GM23338 (cell line): ENCODE results near the gene NAA10. TPM values are rescaled to one million over a fixed set of nuclear protein-coding genes. Genes with fewer than 3 reads are reported as not detected.

Experiments
- ATAC-seq: fragments of 200-7000 bp; cut with Tn5 transposase; 3 replicates; pipeline ENCODE4 v1.9.1; 2020
- DNase-seq: peaks from one replicate; pipeline ENCODE4 v3.0.0-alpha.2; 2015; ENCODE audit warnings: low spot score
- H2AFZ ChIP-seq: fragments of 200-600 bp; sonication (generic); 2 replicates; pipeline ENCODE4 v1.8.0; 2016; ENCODE audit warnings: antibody characterized with exemption, mild to moderate bottlenecking, moderate library complexity
- H3F3A ChIP-seq: fragments of 200-600 bp; sonication (generic); replicated peaks from 2 replicates; pipeline ENCODE4 v1.8.0; 2017; ENCODE audit warnings: antibody characterized with exemption, mixed run types, low read depth
- H3K27ac ChIP-seq: fragments of 200-600 bp; sonication (generic); 2 replicates; pipeline ENCODE4 v1.6.1; 2016; ENCODE audit warnings: low read depth
- H3K27me3 ChIP-seq: fragments of 200-600 bp; sonication (generic); 2 replicates; pipeline ENCODE4 v1.8.0; 2016; ENCODE audit warnings: mild to moderate bottlenecking, mixed run types, moderate library complexity; ENCODE audit not compliant: insufficient read depth
- H3K36me3 ChIP-seq: fragments of 200-600 bp; sonication (generic); 2 replicates; pipeline ENCODE4 v1.8.0; 2016; ENCODE audit warnings: mild to moderate bottlenecking; ENCODE audit not compliant: insufficient read depth
- H3K4me1 ChIP-seq: fragments of 200-600 bp; sonication (generic); 2 replicates; pipeline ENCODE4 v1.8.0; 2016; ENCODE audit warnings: mild to moderate bottlenecking, moderate library complexity; ENCODE audit not compliant: insufficient read depth
- H3K4me2 ChIP-seq: fragments of 200-600 bp; sonication (generic); 2 replicates; pipeline ENCODE4 v1.7.1; 2017; ENCODE audit warnings: mixed run types
- H3K4me3 ChIP-seq: fragments of 200-600 bp; sonication (generic); 2 replicates; pipeline ENCODE4 v1.6.1; 2016; ENCODE audit warnings: mixed run types
- H3K79me2 ChIP-seq: fragments of 200-600 bp; sonication (generic); replicated peaks from 2 replicates; pipeline ENCODE4 v1.8.0; 2017; ENCODE audit warnings: mild to moderate bottlenecking; ENCODE audit not compliant: insufficient read depth
- H3K9me2 ChIP-seq: fragments of 200-600 bp; sonication (generic); 2 replicates; pipeline ENCODE4 v1.8.0; 2017; ENCODE audit not compliant: insufficient read depth
- H4K20me1 ChIP-seq: fragments of 200-600 bp; sonication (generic); replicated peaks from 2 replicates; pipeline ENCODE4 v1.8.0; 2017; ENCODE audit warnings: mild to moderate bottlenecking; ENCODE audit not compliant: insufficient read depth
- H3K27ac Mint-ChIP-seq: 2 replicates; pipeline ENCODE4 v1.8.0; 2020; ENCODE audit warnings: inconsistent platforms, mild to moderate bottlenecking, moderate library complexity, mixed read lengths
- H3K27me3 Mint-ChIP-seq: 3 replicates; pipeline ENCODE4 v1.8.0; 2022; ENCODE audit warnings: low read depth, mild to moderate bottlenecking, moderate library complexity, mixed read lengths, inconsistent platforms; ENCODE audit not compliant: insufficient read depth, poor library complexity
- H3K36me3 Mint-ChIP-seq: 3 replicates; pipeline ENCODE4 v1.8.0; 2021; ENCODE audit warnings: low read depth, mild to moderate bottlenecking, inconsistent platforms, moderate library complexity, mixed read lengths
- H3K4me1 Mint-ChIP-seq: 3 replicates; pipeline ENCODE4 v1.8.0; 2020; ENCODE audit warnings: mild to moderate bottlenecking, inconsistent platforms, mixed read lengths
- H3K4me3 Mint-ChIP-seq: 3 replicates; pipeline ENCODE4 v1.8.0; 2021; ENCODE audit warnings: moderate library complexity, mild to moderate bottlenecking, inconsistent platforms, mixed read lengths
- H3K9me3 Mint-ChIP-seq: 3 replicates; pipeline ENCODE4 v1.8.0; 2020; ENCODE audit warnings: moderate library complexity, mild to moderate bottlenecking, inconsistent platforms, mixed read lengths
- STAT1 ChIP-seq: IDR thresholded peaks from one replicate; pipeline ENCODE4 v1.6.1; 2016; ENCODE audit warnings: antibody characterized with exemption; ENCODE audit not compliant: unreplicated experiment
- ZNF114 ChIP-seq: fragments of 250-450 bp; sonication (Bioruptor Pico); IDR thresholded peaks from 2 replicates; pipeline ENCODE4 v1.5.0; 2020; ENCODE audit warnings: mild to moderate bottlenecking, moderate library complexity
- polyA plus RNA-seq: library from polyadenylated mRNA; unstranded; fragments of >200 nt; fragmentation: Nextera tagmentation; extraction: Ambion mirVana; gene quantifications from 2 replicates; pipeline ENCODE4 v1.2.1, GENCODE V29; 2016
- total RNA-seq: library from RNA; depleted of rRNA; stranded (reverse); fragments of >200 nt; shearing (Covaris generic); gene quantifications from 2 replicates; pipeline ENCODE4 v1.2.3, GENCODE V29; 2014
- TF ChIP-seq, protein P1 (sequence below), 2 experiments: fragments of 200-600 bp in 1 of 2; sonication (generic) in 1 of 2; conservative IDR thresholded peaks; 2 replicates each; pipeline versions ENCODE4 v1.5.1 to v1.6.1; 2016 to 2017; ENCODE audit warnings: antibody characterized with exemption in 2 of 2, low read depth in 2 of 2, mild to moderate bottlenecking in 2 of 2, moderate library complexity in 1 of 2
- TF ChIP-seq, protein P2 (sequence below): IDR thresholded peaks from one replicate; pipeline ENCODE4 v1.6.1; 2018; ENCODE audit warnings: antibody characterized with exemption; ENCODE audit not compliant: unreplicated experiment

NAA10 gene
- total and polyA plus RNA-seq, 2 experiments from 2014 or later, result 136 to 145 TPM

DNA sequence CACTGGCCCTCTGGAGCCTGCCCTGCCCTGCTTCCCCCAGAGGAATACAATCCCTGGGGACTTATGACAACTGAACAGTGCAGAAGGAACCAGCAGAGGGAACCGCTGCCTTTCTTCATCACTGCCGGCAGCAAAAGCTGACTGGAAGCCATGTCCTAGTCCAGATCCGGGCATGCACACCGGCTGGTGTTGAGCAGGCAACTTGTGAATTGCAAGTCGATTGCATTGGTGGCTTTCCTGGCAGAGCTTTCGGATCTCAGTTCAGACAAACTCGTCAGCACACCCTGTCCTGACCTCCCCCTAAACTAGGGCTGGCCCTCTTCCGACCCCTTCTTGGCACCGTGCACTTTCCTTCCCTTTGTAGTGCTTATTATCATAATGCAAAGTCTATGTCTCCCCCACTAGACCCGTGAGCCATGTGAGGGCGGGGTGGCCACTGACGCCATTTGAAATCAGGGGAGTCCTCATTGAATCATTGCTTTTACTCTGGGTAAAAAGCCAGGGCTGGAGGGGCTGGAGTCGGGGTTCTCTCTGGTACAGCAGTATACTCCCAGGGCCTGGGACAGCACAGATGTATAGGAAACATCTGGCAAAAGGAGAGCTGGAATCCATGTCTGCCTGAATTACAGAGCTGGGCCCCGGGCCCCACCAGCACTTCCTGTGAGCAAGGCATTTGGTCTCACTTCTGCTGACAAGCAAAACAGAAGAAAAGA is 10.5 kb downstream of the NAA10 start:
- Histone ChIP-seq H3K36me3 (no peaks in the 10 kb centered on the region), H3K79me2 (no peaks in the 10 kb centered on the region), H3K27ac (no peak overlapping the region), H3K4me2 (0 out of 2 replicates have a peak overlapping the region, but pooled peaks have one; percentile 83), H4K20me1 (no peaks in the 10 kb centered on the region), H3F3A (0 out of 2 replicates have a peak, but pooled peaks cover 4% of the 10 kb centered on the region), H3K4me3 (no peak overlapping the region), H3K9me2 (no peaks in the 10 kb centered on the region), H3K4me1 (peaks cover 10% of the 10 kb centered on the region; the same call in 1 of the 2 replicates), H3K27me3 (no peaks in the 10 kb centered on the region), H2AFZ (no peak overlapping the region)
- Mint-ChIP-seq H3K4me1 (peaks cover 26% of the 10 kb centered on the region), H3K9me3 (no peaks in the 10 kb centered on the region; the same call in 2 of the 3 replicates), H3K4me3 (peak overlapping the region; percentile 89; the same call in 2 of the 3 replicates), H3K27me3 (peaks cover 10% of the 10 kb centered on the region), H3K27ac (no peak overlapping the region), H3K36me3 (peaks cover 3% of the 10 kb centered on the region; the same call in 1 of the 3 replicates)
- peak; percentile 41 for DNase-seq
- no peak for TF ChIP-seq STAT1
- TF ChIP-seq, protein P1, sequence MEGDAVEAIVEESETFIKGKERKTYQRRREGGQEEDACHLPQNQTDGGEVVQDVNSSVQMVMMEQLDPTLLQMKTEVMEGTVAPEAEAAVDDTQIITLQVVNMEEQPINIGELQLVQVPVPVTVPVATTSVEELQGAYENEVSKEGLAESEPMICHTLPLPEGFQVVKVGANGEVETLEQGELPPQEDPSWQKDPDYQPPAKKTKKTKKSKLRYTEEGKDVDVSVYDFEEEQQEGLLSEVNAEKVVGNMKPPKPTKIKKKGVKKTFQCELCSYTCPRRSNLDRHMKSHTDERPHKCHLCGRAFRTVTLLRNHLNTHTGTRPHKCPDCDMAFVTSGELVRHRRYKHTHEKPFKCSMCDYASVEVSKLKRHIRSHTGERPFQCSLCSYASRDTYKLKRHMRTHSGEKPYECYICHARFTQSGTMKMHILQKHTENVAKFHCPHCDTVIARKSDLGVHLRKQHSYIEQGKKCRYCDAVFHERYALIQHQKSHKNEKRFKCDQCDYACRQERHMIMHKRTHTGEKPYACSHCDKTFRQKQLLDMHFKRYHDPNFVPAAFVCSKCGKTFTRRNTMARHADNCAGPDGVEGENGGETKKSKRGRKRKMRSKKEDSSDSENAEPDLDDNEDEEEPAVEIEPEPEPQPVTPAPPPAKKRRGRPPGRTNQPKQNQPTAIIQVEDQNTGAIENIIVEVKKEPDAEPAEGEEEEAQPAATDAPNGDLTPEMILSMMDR (conservative IDR thresholded peaks at IDR 0.05; ENCODE audit: low read depth in 2 of 2), result peak; percentile 28 to 49
- TF ChIP-seq, protein P2, sequence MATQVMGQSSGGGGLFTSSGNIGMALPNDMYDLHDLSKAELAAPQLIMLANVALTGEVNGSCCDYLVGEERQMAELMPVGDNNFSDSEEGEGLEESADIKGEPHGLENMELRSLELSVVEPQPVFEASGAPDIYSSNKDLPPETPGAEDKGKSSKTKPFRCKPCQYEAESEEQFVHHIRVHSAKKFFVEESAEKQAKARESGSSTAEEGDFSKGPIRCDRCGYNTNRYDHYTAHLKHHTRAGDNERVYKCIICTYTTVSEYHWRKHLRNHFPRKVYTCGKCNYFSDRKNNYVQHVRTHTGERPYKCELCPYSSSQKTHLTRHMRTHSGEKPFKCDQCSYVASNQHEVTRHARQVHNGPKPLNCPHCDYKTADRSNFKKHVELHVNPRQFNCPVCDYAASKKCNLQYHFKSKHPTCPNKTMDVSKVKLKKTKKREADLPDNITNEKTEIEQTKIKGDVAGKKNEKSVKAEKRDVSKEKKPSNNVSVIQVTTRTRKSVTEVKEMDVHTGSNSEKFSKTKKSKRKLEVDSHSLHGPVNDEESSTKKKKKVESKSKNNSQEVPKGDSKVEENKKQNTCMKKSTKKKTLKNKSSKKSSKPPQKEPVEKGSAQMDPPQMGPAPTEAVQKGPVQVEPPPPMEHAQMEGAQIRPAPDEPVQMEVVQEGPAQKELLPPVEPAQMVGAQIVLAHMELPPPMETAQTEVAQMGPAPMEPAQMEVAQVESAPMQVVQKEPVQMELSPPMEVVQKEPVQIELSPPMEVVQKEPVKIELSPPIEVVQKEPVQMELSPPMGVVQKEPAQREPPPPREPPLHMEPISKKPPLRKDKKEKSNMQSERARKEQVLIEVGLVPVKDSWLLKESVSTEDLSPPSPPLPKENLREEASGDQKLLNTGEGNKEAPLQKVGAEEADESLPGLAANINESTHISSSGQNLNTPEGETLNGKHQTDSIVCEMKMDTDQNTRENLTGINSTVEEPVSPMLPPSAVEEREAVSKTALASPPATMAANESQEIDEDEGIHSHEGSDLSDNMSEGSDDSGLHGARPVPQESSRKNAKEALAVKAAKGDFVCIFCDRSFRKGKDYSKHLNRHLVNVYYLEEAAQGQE, result no peak
- no peak for ATAC-seq

DNA sequence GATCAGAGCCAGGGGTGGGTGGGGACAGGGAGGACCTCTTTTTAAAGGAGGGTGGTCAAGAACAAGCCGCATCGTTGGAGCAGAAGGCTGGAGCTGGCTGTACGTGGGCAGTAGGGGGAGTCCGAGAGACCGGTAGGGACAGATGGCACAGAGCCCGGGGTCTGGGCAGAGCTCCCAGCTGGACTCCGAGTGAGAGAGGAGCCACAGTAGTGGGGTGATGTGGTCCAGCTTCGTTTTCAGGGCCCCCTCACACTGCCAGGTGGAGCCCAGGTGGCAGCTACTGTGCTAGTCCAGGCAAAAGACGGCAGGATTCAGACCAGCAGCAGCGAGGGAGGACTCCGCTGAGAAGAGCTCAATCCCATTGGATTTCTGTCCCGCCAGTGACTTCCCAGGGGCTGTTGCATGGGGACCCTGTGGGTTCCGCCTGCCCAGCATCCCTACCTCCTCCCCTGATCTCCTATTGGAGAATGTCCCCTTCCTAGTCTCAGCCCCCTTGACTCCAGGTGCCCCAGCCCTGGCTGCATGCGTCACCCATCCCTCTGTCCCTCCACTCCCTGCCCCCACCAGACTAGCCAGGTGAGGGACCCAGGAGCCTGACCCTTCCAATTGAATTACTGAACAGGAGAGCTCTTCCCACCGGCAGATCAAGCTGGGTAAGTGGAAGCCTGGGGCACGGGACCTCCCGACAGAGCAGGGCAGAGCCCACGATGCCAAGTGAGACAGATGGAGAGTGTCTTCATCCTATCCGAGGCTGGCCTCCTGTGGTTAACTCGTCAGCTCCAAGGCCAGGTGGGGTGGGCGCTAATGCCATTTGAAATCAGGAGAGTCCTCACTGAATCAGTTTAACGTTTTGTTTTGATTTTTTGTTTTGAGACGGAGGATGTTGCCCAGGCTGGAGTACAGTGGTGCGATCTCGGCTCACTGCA is 11.6 kb downstream of the NAA10 start:
- H3K4me2 ChIP-seq, result no peak overlapping the region
- H3K4me3 Mint-ChIP-seq, result no peak overlapping the region; the same call in 2 of the 3 replicates
- peak; percentile 17 for ATAC-seq

More for the DNA sequence above, 11.6 kb downstream of the NAA10 start:
- no peak overlapping the region for H2AFZ ChIP-seq
- no peak overlapping the region for H3K27ac ChIP-seq
- no peak overlapping the region for H3K27ac Mint-ChIP-seq
- H3K36me3 Mint-ChIP-seq, result peaks cover 7% of the 10 kb centered on the region; the same call in 2 of the 3 replicates
- H3K27me3 Mint-ChIP-seq, result peaks cover 7% of the 10 kb centered on the region
- H3K4me1 Mint-ChIP-seq, result peaks cover 20% of the 10 kb centered on the region
- H3F3A ChIP-seq, result no peaks in the 10 kb centered on the region
- no peaks in the 10 kb centered on the region for H3K27me3 ChIP-seq
- H3K79me2 ChIP-seq, result no peaks in the 10 kb centered on the region
- H4K20me1 ChIP-seq, result no peaks in the 10 kb centered on the region
- peak; percentile 32 for DNase-seq
- H3K9me3 Mint-ChIP-seq, result no peaks in the 10 kb centered on the region
- no peaks in the 10 kb centered on the region for H3K9me2 ChIP-seq
- peaks cover 7% of the 10 kb centered on the region; the same call in 1 of the 2 replicates for H3K4me1 ChIP-seq
- no peak for TF ChIP-seq ZNF114
- TF ChIP-seq, protein P1 (conservative IDR thresholded peaks at IDR 0.05; ENCODE audit: low read depth in 2 of 2), result peak in 1 of 2 experiments; percentile 44; a peak in 2 of 4 replicates
- H3K36me3 ChIP-seq, result no peaks in the 10 kb centered on the region
- H3K4me3 ChIP-seq, result no peak overlapping the region
